ENCODE results near the gene NAV2.

NAV2 gene

GRCh38 chr11:19962053-19962800 is 249.6 kb downstream of the NAV2 start:
- no peak for ATAC-seq
- TF ChIP-seq ZFP3 (CRISPR knock-in tag; IDR thresholded peaks at IDR 0.05) (no peak), CSRNP3 (CRISPR knock-in tag; IDR thresholded peaks at IDR 0.05) (no peak), ISL1 (CRISPR knock-in tag; IDR thresholded peaks at IDR 0.05) (no peak), OSR1 (CRISPR knock-in tag; IDR thresholded peaks at IDR 0.05) (no peak)

- no peak; the same call in 2 of the 3 replicates for ATAC-seq
- TF ChIP-seq RARB (CRISPR knock-in tag; IDR thresholded peaks at IDR 0.05) (no peak), TSHZ2 (CRISPR knock-in tag; IDR thresholded peaks at IDR 0.05) (no peak), ZNF565 (CRISPR knock-in tag; conservative IDR thresholded peaks at IDR 0.05; ENCODE audit: low read depth) (no peak), BACH2 (CRISPR knock-in tag; IDR thresholded peaks at IDR 0.05; ENCODE audit: borderline replicate concordance) (no peak), PATZ1 (CRISPR knock-in tag; IDR thresholded peaks at IDR 0.05; ENCODE audit: borderline replicate concordance) (no peak), GLIS3 (CRISPR knock-in tag; IDR thresholded peaks at IDR 0.05) (no peak), ARNTL (CRISPR knock-in tag; IDR thresholded peaks at IDR 0.05; ENCODE audit: borderline replicate concordance, low read depth) (no peak), ZNF70 (CRISPR knock-in tag; IDR thresholded peaks at IDR 0.05) (no peak), ZFP30 (CRISPR knock-in tag; IDR thresholded peaks at IDR 0.05) (no peak)
Observed at GRCh38 chr11:19962801-19963175, 250.2 kb downstream of the NAV2 start.

- TF ChIP-seq TCF4 (CRISPR knock-in tag; IDR thresholded peaks at IDR 0.05; ENCODE audit: borderline replicate concordance): no peak
- no peak for TF ChIP-seq POU6F1 (CRISPR knock-in tag; IDR thresholded peaks at IDR 0.05; ENCODE audit: borderline replicate concordance, low read depth)
- no peak for ATAC-seq
Observed at GRCh38 chr11:19963697-19964387, 251.2 kb downstream of the NAV2 start.

- no peak for TF ChIP-seq RARB (CRISPR knock-in tag; IDR thresholded peaks at IDR 0.05)
- no peak for TF ChIP-seq CSDC2 (CRISPR knock-in tag; IDR thresholded peaks at IDR 0.05)
- TF ChIP-seq OSR1 (CRISPR knock-in tag; IDR thresholded peaks at IDR 0.05): no peak
- TF ChIP-seq TCF4 (CRISPR knock-in tag; IDR thresholded peaks at IDR 0.05; ENCODE audit: borderline replicate concordance): no peak
- ATAC-seq: no peak
Observed at GRCh38 chr11:19966441-19966840, 253.8 kb downstream of the NAV2 start.

GRCh38 chr11:19966927-19967326 is 254.3 kb downstream of the NAV2 start:
- no peak for ATAC-seq
- TF ChIP-seq ESRRG (CRISPR knock-in tag; IDR thresholded peaks at IDR 0.05) (no peak), ISL1 (CRISPR knock-in tag; IDR thresholded peaks at IDR 0.05) (no peak), ZFP30 (CRISPR knock-in tag; IDR thresholded peaks at IDR 0.05) (no peak), TOX (CRISPR knock-in tag; IDR thresholded peaks at IDR 0.05; ENCODE audit: borderline replicate concordance) (no peak), TSHZ2 (CRISPR knock-in tag; IDR thresholded peaks at IDR 0.05) (no peak), POU6F1 (CRISPR knock-in tag; IDR thresholded peaks at IDR 0.05; ENCODE audit: borderline replicate concordance, low read depth) (no peak), ZFP3 (CRISPR knock-in tag; IDR thresholded peaks at IDR 0.05) (no peak)

Data from SK-N-SH treated with all-trans-retinoic acid at 6 μM for 48 hours (cell line).